Esophagus squamous epithelium (tissue), 5 donors: ENCODE measurements around the gene ASB2. TPM values are rescaled to one million over a fixed set of nuclear protein-coding genes. Genes with fewer than 3 reads are reported as not detected.

Experiments used
- DNase-seq: peaks from one replicate; lab custom pipeline; 2025; lab: John Stamatoyannopoulos, UW
- H3K27ac ChIP-seq, 4 donors: fragments of 200-600 bp; sonication (generic); one replicate each; pipeline ENCODE4 v1.5.1; 2016 to 2019; ENCODE audit warnings: mild to moderate bottlenecking in 1 of 4
- H3K27me3 ChIP-seq, 4 donors: fragments of 200-600 bp; sonication (generic); 1 replicate in 3 of 4; 2 replicates in 1 of 4; pipeline versions ENCODE4 v1.5.1 to v1.6.0; 2017 to 2021; ENCODE audit warnings: antibody characterized with exemption in 1 of 4
- H3K36me3 ChIP-seq, 3 donors: fragments of 200-600 bp; sonication (generic); one replicate each; pipeline ENCODE4 v1.5.1; 2016 to 2019
- H3K4me1 ChIP-seq, 3 donors: fragments of 200-600 bp; sonication (generic); one replicate each; pipeline ENCODE4 v1.5.1; 2017 to 2019
- H3K4me3 ChIP-seq, 4 donors: fragments of 200-600 bp; sonication (generic); 1 replicate in 3 of 4; 2 replicates in 1 of 4; pipeline ENCODE4 v1.5.1; 2016 to 2019; ENCODE audit warnings: mild to moderate bottlenecking in 2 of 4, moderate library complexity in 1 of 4
- H3K9me3 ChIP-seq, 3 donors: fragments of 200-600 bp; sonication (generic); one replicate each; pipeline ENCODE4 v1.5.1; 2016 to 2019
- CTCF ChIP-seq, 6 experiments: fragments of 450-650 bp in 4 of 6; fragments of 200-600 bp in 2 of 6; sonication (generic) in 2 of 6; IDR thresholded peaks; one replicate each; pipeline ENCODE4 v1.5.1; 2016 to 2019; ENCODE audit warnings: antibody characterized with exemption in 6 of 6, mild to moderate bottlenecking in 4 of 6, moderate library complexity in 4 of 6
- POLR2A ChIP-seq, 4 donors: fragments of 450-650 bp; IDR thresholded peaks; one replicate each; pipeline ENCODE4 v1.6.1; 2017; ENCODE audit warnings: antibody characterized with exemption in 4 of 4, mild to moderate bottlenecking in 4 of 4, moderate library complexity in 3 of 4
- WGBS, 2 donors: methylation state at CpG; one replicate each; pipeline ENCODE4 v1.1.5; 2018; 5-methylcytosine and 5-hydroxymethylcytosine counted together
- intact Hi-C: fragments of 100-400 bp; cut with DNase I; formaldehyde crosslinking; loops from one replicate; pipeline ENCODE4 v1.15.0; 2022
- total RNA-seq, 4 donors: library from RNA; depleted of rRNA; stranded (reverse); fragments of >200 nt; gene quantifications; one replicate each; pipeline ENCODE4 v1.1.0, GENCODE V29; 2016
- donor health status: DM: yes; HTN: yes; CAD: no.

The ASB2 gene
- total RNA-seq, 4 donors from 2014 or later: 0.83 to 8.8 (median 3.7) TPM

GRCh38 chr14:93997916-93998870 is 21.8 kb upstream of the ASB2 start:
- Histone ChIP-seq H3K4me1 (peaks cover 0 to 36% (median 26%) of the 10 kb centered on the region in 3 donors), H3K36me3 (no peaks in the 10 kb centered on the region), H3K4me3 (no peak overlapping the region), H3K27ac (no peak overlapping the region), H3K27me3 (peaks cover 0 to 43% (median 2%) of the 10 kb centered on the region in 4 donors), H3K9me3 (no peaks in the 10 kb centered on the region)
- 71 to 93% methylated on average over 7 to 10 of the region's 17 CpGs for WGBS, 2 donors
- no peak for TF ChIP-seq CTCF (IDR thresholded peaks at IDR 0.05)
- no peak for TF ChIP-seq POLR2A (IDR thresholded peaks at IDR 0.05)
- intact Hi-C loops: no loop called here
- DNase-seq: no peak

DNA sequence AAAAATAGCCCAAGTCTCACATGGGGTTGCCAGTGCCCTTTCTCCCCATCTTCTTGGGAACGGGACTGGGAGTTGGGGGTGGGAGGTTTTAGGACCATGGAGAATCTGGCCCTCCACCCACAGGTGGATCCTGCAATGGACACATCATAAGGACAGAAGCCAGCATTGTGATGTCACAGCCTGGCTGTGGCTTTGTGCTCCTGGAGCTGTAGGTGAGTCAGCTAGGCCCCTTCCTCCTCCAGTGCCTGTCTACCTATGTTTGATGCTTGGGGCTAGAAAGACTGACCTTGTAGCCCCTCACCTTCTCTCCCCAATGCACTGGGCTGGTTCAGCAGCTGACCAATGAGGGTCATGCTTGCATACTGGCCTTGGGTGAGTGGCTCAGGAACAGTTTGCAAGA is 20.7 kb upstream of the ASB2 start, which contains the start of gene CCDC197:
CCDC197 (plus strand) TSS at position 220 of the 400 bp plus-strand sequence. CDS start 831 bp downstream, outside the sequence.
- intact Hi-C loops: no loop called here

DNA sequence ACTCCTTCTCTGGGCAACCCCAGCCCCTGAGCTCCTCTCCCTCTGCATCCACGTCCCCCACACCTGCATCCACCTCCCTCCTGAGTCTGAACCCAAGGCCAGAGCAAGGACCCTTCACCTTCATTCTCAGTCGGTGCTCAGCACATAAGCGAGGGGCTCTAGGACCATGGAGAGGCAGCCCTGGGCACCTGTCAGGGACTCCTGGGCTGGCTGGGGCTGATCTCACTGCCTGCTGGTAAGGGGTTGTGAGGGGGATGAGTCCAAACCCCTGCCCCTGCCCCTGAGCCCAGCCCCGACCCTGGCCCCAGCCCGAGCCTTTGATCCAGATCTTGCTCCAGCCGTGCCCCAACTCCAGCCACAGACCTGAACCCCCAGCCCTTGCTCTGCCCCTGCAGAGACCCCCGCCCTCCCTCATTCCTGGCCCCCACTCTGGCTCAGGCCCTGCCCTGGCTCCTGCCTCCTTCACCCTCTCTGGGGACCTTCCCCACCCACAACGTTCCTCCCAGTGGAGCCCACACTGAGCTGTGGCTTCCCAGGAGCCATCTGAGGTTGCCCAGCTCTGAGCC is 19.8 kb upstream of the ASB2 start:
- peak overlapping the region in 1 of 4 donors; percentile 74 for H3K27ac ChIP-seq

More for the DNA sequence above, 20.7 kb upstream of the ASB2 start, which contains the start of gene CCDC197:
- peaks cover 0 to 40% (median 2%) of the 10 kb centered on the region in 4 donors for H3K27me3 ChIP-seq
- no peaks in the 10 kb centered on the region for H3K9me3 ChIP-seq
- DNase-seq: no peak
- H3K4me3 ChIP-seq: no peak within 1 kb of the TSS
- peaks cover 0 to 36% (median 26%) of the 10 kb centered on the region in 3 donors for H3K4me1 ChIP-seq
- 71 to 100% methylated on average over 1 of the region's 1 CpG for WGBS, 2 donors
- peak within 1 kb of the TSS in 1 of 4 donors; percentile 74 for H3K27ac ChIP-seq
- TF ChIP-seq POLR2A (IDR thresholded peaks at IDR 0.05) (no peak), CTCF (IDR thresholded peaks at IDR 0.05) (no peak)
- no peaks in the 10 kb centered on the region for H3K36me3 ChIP-seq

GRCh38 chr14:93994919-93995682 is 18.7 kb upstream of the ASB2 start:
- no peaks in the 10 kb centered on the region for H3K36me3 ChIP-seq
- WGBS, 2 donors: 42 to 45% methylated on average over 5 of the region's 13 CpGs

More for the DNA sequence above, 19.8 kb upstream of the ASB2 start:
- peaks cover 0 to 33% (median under 1%) of the 10 kb centered on the region in 4 donors for H3K27me3 ChIP-seq
- no peak overlapping the region for H3K4me3 ChIP-seq
- WGBS, 2 donors: 42 to 84% methylated on average over 2 to 6 of the region's 8 CpGs
- DNase-seq: no peak
- H3K36me3 ChIP-seq: no peaks in the 10 kb centered on the region
- TF ChIP-seq POLR2A (IDR thresholded peaks at IDR 0.05) (no peak), CTCF (IDR thresholded peaks at IDR 0.05) (no peak)
- intact Hi-C loops: no loop called here
- peaks cover 0 to 27% (median 19%) of the 10 kb centered on the region in 3 donors for H3K4me1 ChIP-seq
- H3K9me3 ChIP-seq: no peaks in the 10 kb centered on the region

More at GRCh38 chr14:93994919-93995682, 18.7 kb upstream of the ASB2 start:
- no peak for TF ChIP-seq POLR2A (IDR thresholded peaks at IDR 0.05)
- no peak for TF ChIP-seq CTCF (IDR thresholded peaks at IDR 0.05)
- H3K9me3 ChIP-seq: no peaks in the 10 kb centered on the region
- peak overlapping the region in 3 of 4 donors; percentile 12 to 74 (median 68) for H3K27ac ChIP-seq
- no peak for DNase-seq
- H3K4me3 ChIP-seq: peak overlapping the region in 1 of 4 donors; percentile 16
- H3K27me3 ChIP-seq: peaks cover 0 to 23% (median 0%) of the 10 kb centered on the region in 4 donors
- intact Hi-C loops: no loop called here
- peaks cover 0 to 22% (median 15%) of the 10 kb centered on the region in 3 donors for H3K4me1 ChIP-seq
